Measurements from ENCODE around the gene HBG1.

- no peak for TF ChIP-seq CTCF (IDR thresholded peaks at IDR 0.05 in 4 of 5, conservative IDR thresholded peaks at IDR 0.05 in 1 of 5)
- no peak for TF ChIP-seq POLR2A (IDR thresholded peaks at IDR 0.05)
Observed at GRCh38 chr11:5233307-5233706, 16.4 kb downstream of the HBG1 start.

All from gastrocnemius medialis (tissue), 4 donors.